A549 (cell line): ENCODE results near the gene FHIT. TPM values are rescaled to one million over a fixed set of nuclear protein-coding genes. Genes with fewer than 3 reads are reported as not detected.

Experiments
- ATAC-seq, 2 experiments: fragments of 200-7000 bp in 1 of 2; fragments of >200 bp in 1 of 2; cut with Nextera tagmentation in 1 of 2; cut with Tn5 transposase in 1 of 2; 3 replicates each; pipeline versions ENCODE4 v1.8.0 to v1.9.1; 2018 to 2020; ENCODE audit warnings: mild to moderate bottlenecking in 1 of 2, moderate library complexity in 1 of 2
- CTCF ChIA-PET: fragments of 300-600 bp; sonication (Branson Sonifier 250); formaldehyde crosslinking; extraction: SDS; loops from one replicate; lab custom pipeline; 2021; ENCODE audit warnings: antibody characterized with exemption, inconsistent platforms; lab: Yijun Ruan, JAX
- POLR2A ChIA-PET: fragments of 350-600 bp; formaldehyde crosslinking; extraction: SDS; loops from one replicate; lab custom pipeline; 2021; ENCODE audit warnings: antibody characterized with exemption, inconsistent platforms; lab: Yijun Ruan, JAX
- DNase-seq, 2 experiments: peaks; one replicate each; pipeline versions ENCODE4 v3.0.0 to v3.0.0-alpha.2; 2011 to 2016; ENCODE audit warnings: low read depth in 1 of 2, low spot score in 1 of 2
- FAIRE-seq: peaks from 2 replicates; lab custom pipeline; 2011; peaks lifted over from hg19 to GRCh38; lab: Jason Lieb, UNC
- H3K27ac ChIP-seq, 2 experiments: fragments of >200 bp; sonication (Bioruptor Twin); formaldehyde crosslinking; 3 replicates each; pipeline ENCODE4 v1.5.1; 2016 to 2017
- H3K4me1 ChIP-seq: fragments of >200 bp; sonication (Bioruptor Twin); formaldehyde crosslinking; 3 replicates; pipeline ENCODE4 v1.6.1; 2016
- H3K4me2 ChIP-seq: fragments of >200 bp; sonication (Bioruptor Twin); formaldehyde crosslinking; 3 replicates; pipeline ENCODE4 v1.6.1; 2016
- H3K4me3 ChIP-seq: fragments of >200 bp; sonication (Bioruptor Twin); formaldehyde crosslinking; 3 replicates; pipeline ENCODE4 v1.5.1; 2016
- H3K9me3 ChIP-seq: fragments of >200 bp; sonication (Bioruptor Twin); formaldehyde crosslinking; 3 replicates; pipeline ENCODE4 v1.6.1; 2016
- CBX2 ChIP-seq: fragments of 200-600 bp; sonication (generic); IDR thresholded peaks from 2 replicates; pipeline ENCODE4 v1.6.1; 2016; ENCODE audit warnings: low read depth, mild to moderate bottlenecking, borderline replicate concordance
- CEBPB ChIP-seq, 2 experiments: fragments of >200 bp in 1 of 2; sonication (Bioruptor Twin) in 1 of 2; formaldehyde crosslinking in 1 of 2; IDR thresholded peaks; 2 replicates each; pipeline ENCODE4 v1.6.1; 2012 to 2016
- EHF ChIP-seq: fragments of 250-450 bp; sonication (Bioruptor Pico); IDR thresholded peaks from 2 replicates; pipeline ENCODE4 v1.5.0; 2020; ENCODE audit warnings: mild to moderate bottlenecking
- EHMT2 ChIP-seq: fragments of 200-600 bp; sonication (generic); IDR thresholded peaks from 2 replicates; pipeline ENCODE4 v1.6.1; 2016; ENCODE audit warnings: antibody characterized with exemption, low read depth, mild to moderate bottlenecking, moderate library complexity
- EP300 ChIP-seq, 2 experiments: fragments of >200 bp; sonication (Bioruptor Twin); formaldehyde crosslinking; IDR thresholded peaks; 2 replicates in 1 of 2; 3 replicates in 1 of 2; pipeline ENCODE4 v1.6.1; 2016 to 2017
- ESRRA ChIP-seq: fragments of 150-350 bp; IDR thresholded peaks from 2 replicates; pipeline ENCODE4 v1.6.1; 2014; ENCODE audit warnings: mild to moderate bottlenecking, low read length, borderline replicate concordance
- GATA3 ChIP-seq: IDR thresholded peaks from 2 replicates; pipeline ENCODE4 v1.6.1; 2012; ENCODE audit warnings: borderline replicate concordance
- JUN ChIP-seq, 2 experiments: fragments of >200 bp; sonication (Bioruptor Twin); formaldehyde crosslinking; IDR thresholded peaks; 2 replicates in 1 of 2; 3 replicates in 1 of 2; pipeline ENCODE4 v1.6.1; 2016 to 2017
- KDM5A ChIP-seq: fragments of 200-600 bp; sonication (generic); IDR thresholded peaks from 2 replicates; pipeline ENCODE4 v1.6.1; 2016; ENCODE audit warnings: antibody characterized with exemption, mild to moderate bottlenecking
- MAZ ChIP-seq: fragments of 150-350 bp; IDR thresholded peaks from 2 replicates; pipeline ENCODE4 v1.6.1; 2014; ENCODE audit warnings: antibody characterized with exemption, low read depth, low read length, borderline replicate concordance
- NR3C1 ChIP-seq: fragments of >200 bp; sonication (Bioruptor Twin); formaldehyde crosslinking; IDR thresholded peaks from 3 replicates; pipeline ENCODE4 v1.6.1; 2017
- POLR2AphosphoS2 ChIP-seq: conservative IDR thresholded peaks from 2 replicates; pipeline ENCODE4 v1.6.1; 2012; ENCODE audit warnings: low read length, improper control_type of control experiment, inconsistent platforms
- RAD21 ChIP-seq, 2 experiments: fragments of >200 bp in 1 of 2; sonication (Bioruptor Twin) in 1 of 2; formaldehyde crosslinking in 1 of 2; IDR thresholded peaks in 1 of 2; conservative IDR thresholded peaks in 1 of 2; 2 replicates in 1 of 2; 3 replicates in 1 of 2; pipeline ENCODE4 v1.6.1; 2012 to 2018; ENCODE audit warnings: inconsistent platforms in 1 of 2
- RFX5 ChIP-seq: fragments of 450-650 bp; IDR thresholded peaks from 2 replicates; pipeline ENCODE4 v1.7.1; 2014; ENCODE audit warnings: antibody characterized with exemption, mild to moderate bottlenecking, moderate library complexity
- RNF2 ChIP-seq: fragments of 200-600 bp; sonication (generic); IDR thresholded peaks from 2 replicates; pipeline ENCODE4 v1.6.1; 2016; ENCODE audit warnings: low read depth, mild to moderate bottlenecking, antibody characterized with exemption, moderate library complexity, borderline replicate concordance
- TP53 ChIP-seq: fragments of 250-450 bp; sonication (Bioruptor Pico); IDR thresholded peaks from 2 replicates; pipeline ENCODE4 v1.5.0; 2021; ENCODE audit warnings: mild to moderate bottlenecking, moderate library complexity
- ZC3H11A ChIP-seq: fragments of 450-650 bp; IDR thresholded peaks from 2 replicates; pipeline ENCODE4 v1.6.1; 2014; ENCODE audit warnings: antibody characterized with exemption, mild to moderate bottlenecking
- WGBS: methylation state at CpG from one replicate; pipeline ENCODE4 v1.1.6; 2017; ENCODE audit errors: missing lambda C conversion rate; 5-methylcytosine and 5-hydroxymethylcytosine counted together
- polyA plus RNA-seq, 4 experiments: library from polyadenylated mRNA; depleted of rRNA in 3 of 4; stranded (reverse); fragments of >200 nt; fragmentation: RNase III in 1 of 4; extraction: RNeasy Plus Mini Kit Qiagen cat#74134 plus additional on column Dnase treatment in 1 of 4; gene quantifications; 2 replicates in 3 of 4; 3 replicates in 1 of 4; pipeline ENCODE4 v1.2.3, GENCODE V29; 2011 to 2017
- TF ChIP-seq, protein P1 (sequence below): fragments of 200-600 bp; sonication (generic); IDR thresholded peaks from 2 replicates; pipeline ENCODE4 v1.6.1; 2016; ENCODE audit warnings: antibody characterized with exemption, mild to moderate bottlenecking, moderate library complexity
- TF ChIP-seq, protein P2 (sequence below): fragments of 250-450 bp; sonication (Bioruptor Pico); IDR thresholded peaks from 2 replicates; pipeline ENCODE4 v1.5.0; 2020; ENCODE audit warnings: low read depth, mild to moderate bottlenecking, moderate library complexity
- TF ChIP-seq, protein P3 (sequence below): fragments of 450-650 bp; IDR thresholded peaks from 2 replicates; pipeline ENCODE4 v1.6.1; 2014; ENCODE audit warnings: antibody characterized with exemption
- TF ChIP-seq, protein P4 (sequence below): IDR thresholded peaks from 2 replicates; pipeline ENCODE4 v1.6.1; 2012
- TF ChIP-seq, protein P5 (sequence below): IDR thresholded peaks from 2 replicates; pipeline ENCODE4 v1.6.1; 2012; ENCODE audit warnings: low read depth, borderline replicate concordance
- TF ChIP-seq, protein P6 (sequence below): fragments of >200 bp; sonication (Bioruptor Twin); formaldehyde crosslinking; IDR thresholded peaks from 3 replicates; pipeline ENCODE4 v1.5.1; 2016
- TF ChIP-seq, protein P7 (sequence below): fragments of >200 bp; sonication (Bioruptor Twin); formaldehyde crosslinking; IDR thresholded peaks from 3 replicates; pipeline ENCODE4 v1.6.1; 2016

FHIT gene
- polyA plus RNA-seq, 2 of the 4 experiments (the other 2 are of a cell fraction): 0.76 to 0.92 TPM

DNA sequence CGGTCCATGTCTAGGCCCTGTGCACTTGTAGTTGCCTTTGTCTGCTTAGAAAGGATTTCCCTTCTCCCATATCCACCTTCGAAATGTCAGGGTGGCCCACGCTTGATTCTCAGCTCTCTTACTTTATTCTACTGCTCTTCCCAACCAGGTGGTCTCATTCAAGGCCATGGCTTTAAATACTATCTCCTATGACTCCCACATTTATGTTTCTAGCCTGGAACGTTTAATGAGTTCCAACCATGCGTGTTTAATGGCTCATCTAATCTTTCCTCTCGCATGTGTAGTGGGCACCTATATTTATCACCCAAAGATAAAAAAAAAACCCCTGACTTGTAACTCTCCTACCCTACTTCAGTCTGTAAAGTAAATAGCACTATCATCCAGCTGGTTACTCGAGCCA is 1474.2 kb downstream of the FHIT start:
- H3K4me1 ChIP-seq: peaks cover 2% of the 10 kb centered on the region
- ATAC-seq (no peak), FAIRE-seq (no peak)
- H3K27ac ChIP-seq: no peak overlapping the region
- POLR2A ChIA-PET: no interaction called here
- H3K4me2 ChIP-seq: no peak overlapping the region
- no peak for TF ChIP-seq NR3C1
- TF ChIP-seq POLR2AphosphoS2: no peak
- TF ChIP-seq, protein P1, sequence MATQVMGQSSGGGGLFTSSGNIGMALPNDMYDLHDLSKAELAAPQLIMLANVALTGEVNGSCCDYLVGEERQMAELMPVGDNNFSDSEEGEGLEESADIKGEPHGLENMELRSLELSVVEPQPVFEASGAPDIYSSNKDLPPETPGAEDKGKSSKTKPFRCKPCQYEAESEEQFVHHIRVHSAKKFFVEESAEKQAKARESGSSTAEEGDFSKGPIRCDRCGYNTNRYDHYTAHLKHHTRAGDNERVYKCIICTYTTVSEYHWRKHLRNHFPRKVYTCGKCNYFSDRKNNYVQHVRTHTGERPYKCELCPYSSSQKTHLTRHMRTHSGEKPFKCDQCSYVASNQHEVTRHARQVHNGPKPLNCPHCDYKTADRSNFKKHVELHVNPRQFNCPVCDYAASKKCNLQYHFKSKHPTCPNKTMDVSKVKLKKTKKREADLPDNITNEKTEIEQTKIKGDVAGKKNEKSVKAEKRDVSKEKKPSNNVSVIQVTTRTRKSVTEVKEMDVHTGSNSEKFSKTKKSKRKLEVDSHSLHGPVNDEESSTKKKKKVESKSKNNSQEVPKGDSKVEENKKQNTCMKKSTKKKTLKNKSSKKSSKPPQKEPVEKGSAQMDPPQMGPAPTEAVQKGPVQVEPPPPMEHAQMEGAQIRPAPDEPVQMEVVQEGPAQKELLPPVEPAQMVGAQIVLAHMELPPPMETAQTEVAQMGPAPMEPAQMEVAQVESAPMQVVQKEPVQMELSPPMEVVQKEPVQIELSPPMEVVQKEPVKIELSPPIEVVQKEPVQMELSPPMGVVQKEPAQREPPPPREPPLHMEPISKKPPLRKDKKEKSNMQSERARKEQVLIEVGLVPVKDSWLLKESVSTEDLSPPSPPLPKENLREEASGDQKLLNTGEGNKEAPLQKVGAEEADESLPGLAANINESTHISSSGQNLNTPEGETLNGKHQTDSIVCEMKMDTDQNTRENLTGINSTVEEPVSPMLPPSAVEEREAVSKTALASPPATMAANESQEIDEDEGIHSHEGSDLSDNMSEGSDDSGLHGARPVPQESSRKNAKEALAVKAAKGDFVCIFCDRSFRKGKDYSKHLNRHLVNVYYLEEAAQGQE: no peak
- TF ChIP-seq, protein P2, sequence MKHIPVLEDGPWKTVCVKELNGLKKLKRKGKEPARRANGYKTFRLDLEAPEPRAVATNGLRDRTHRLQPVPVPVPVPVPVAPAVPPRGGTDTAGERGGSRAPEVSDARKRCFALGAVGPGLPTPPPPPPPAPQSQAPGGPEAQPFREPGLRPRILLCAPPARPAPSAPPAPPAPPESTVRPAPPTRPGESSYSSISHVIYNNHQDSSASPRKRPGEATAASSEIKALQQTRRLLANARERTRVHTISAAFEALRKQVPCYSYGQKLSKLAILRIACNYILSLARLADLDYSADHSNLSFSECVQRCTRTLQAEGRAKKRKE (CRISPR knock-in tag): no peak
- TF ChIP-seq MAZ: no peak
- TF ChIP-seq, protein P3, sequence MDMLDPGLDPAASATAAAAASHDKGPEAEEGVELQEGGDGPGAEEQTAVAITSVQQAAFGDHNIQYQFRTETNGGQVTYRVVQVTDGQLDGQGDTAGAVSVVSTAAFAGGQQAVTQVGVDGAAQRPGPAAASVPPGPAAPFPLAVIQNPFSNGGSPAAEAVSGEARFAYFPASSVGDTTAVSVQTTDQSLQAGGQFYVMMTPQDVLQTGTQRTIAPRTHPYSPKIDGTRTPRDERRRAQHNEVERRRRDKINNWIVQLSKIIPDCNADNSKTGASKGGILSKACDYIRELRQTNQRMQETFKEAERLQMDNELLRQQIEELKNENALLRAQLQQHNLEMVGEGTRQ: no peak
- no peak for TF ChIP-seq RNF2
- TF ChIP-seq, protein P4, sequence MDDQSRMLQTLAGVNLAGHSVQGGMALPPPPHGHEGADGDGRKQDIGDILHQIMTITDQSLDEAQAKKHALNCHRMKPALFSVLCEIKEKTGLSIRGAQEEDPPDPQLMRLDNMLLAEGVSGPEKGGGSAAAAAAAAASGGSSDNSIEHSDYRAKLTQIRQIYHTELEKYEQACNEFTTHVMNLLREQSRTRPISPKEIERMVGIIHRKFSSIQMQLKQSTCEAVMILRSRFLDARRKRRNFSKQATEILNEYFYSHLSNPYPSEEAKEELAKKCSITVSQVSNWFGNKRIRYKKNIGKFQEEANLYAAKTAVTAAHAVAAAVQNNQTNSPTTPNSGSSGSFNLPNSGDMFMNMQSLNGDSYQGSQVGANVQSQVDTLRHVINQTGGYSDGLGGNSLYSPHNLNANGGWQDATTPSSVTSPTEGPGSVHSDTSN: no peak
- TF ChIP-seq, protein P5, sequence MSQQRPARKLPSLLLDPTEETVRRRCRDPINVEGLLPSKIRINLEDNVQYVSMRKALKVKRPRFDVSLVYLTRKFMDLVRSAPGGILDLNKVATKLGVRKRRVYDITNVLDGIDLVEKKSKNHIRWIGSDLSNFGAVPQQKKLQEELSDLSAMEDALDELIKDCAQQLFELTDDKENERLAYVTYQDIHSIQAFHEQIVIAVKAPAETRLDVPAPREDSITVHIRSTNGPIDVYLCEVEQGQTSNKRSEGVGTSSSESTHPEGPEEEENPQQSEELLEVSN: no peak
- TF ChIP-seq JUN (IDR thresholded peaks at IDR 0.05): no peak
- TF ChIP-seq, protein P6, sequence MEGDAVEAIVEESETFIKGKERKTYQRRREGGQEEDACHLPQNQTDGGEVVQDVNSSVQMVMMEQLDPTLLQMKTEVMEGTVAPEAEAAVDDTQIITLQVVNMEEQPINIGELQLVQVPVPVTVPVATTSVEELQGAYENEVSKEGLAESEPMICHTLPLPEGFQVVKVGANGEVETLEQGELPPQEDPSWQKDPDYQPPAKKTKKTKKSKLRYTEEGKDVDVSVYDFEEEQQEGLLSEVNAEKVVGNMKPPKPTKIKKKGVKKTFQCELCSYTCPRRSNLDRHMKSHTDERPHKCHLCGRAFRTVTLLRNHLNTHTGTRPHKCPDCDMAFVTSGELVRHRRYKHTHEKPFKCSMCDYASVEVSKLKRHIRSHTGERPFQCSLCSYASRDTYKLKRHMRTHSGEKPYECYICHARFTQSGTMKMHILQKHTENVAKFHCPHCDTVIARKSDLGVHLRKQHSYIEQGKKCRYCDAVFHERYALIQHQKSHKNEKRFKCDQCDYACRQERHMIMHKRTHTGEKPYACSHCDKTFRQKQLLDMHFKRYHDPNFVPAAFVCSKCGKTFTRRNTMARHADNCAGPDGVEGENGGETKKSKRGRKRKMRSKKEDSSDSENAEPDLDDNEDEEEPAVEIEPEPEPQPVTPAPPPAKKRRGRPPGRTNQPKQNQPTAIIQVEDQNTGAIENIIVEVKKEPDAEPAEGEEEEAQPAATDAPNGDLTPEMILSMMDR: no peak
- no peak for TF ChIP-seq EHF (CRISPR knock-in tag)
- TF ChIP-seq, all 56 proteins: peak for 0
- Histone ChIP-seq H3K4me3 (no peak overlapping the region), H3K9me3 (no peaks in the 10 kb centered on the region)
- WGBS: 72% methylated on average over 7 of the region's 7 CpGs
- CTCF ChIA-PET: no interaction called here
- no peak for DNase-seq

DNA sequence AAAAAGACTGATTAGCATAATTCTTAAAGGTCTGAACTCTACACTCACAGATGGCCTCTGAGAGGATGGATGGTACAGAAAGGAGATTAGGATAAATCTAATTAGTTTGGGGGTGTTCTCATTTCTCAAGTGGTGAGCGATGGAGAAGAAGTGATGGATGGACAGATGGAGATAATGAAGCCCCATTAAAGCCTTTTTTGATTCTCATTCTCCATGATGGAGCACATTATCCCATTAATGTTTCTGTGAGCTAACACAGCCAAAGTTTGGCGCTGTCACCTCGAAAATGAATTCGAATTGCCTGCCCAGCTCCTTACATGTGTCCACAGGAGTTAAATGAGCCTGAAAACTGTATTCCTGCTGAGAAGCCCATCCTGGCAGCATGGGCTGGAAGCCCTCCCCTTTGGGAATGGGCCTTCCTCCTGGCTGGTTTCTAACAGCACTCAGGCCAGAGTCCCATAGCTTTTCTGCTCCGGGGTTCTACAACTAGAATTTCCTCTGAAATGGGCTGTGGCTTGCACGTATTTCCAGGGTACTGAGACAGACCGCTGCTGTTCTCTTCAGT is 1475.4 kb downstream of the FHIT start:
- FAIRE-seq (no peak), ATAC-seq (no peak), DNase-seq (no peak)
- 54% methylated on average over 7 of the region's 7 CpGs for WGBS
- ChIA-PET POLR2A (no interaction called here), CTCF (interaction anchor here (0.8 kb wide), 1 partner anchor 200 kb away, joined by 3 read pairs; no protein-coding TSS in a partner anchor)
- Histone ChIP-seq H3K4me3 (no peak overlapping the region), H3K9me3 (no peaks in the 10 kb centered on the region), H3K27ac (no peak overlapping the region), H3K4me1 (peaks cover 11% of the 10 kb centered on the region), H3K4me2 (no peak overlapping the region)
- TF ChIP-seq EP300 (IDR thresholded peaks at IDR 0.05) (no peak), ESRRA (no peak), CBX2 (no peak), RFX5 (no peak), KDM5A (no peak), RNF2 (no peak), EHMT2 (no peak), TP53 (CRISPR knock-in tag) (no peak), ZC3H11A (no peak), CEBPB (IDR thresholded peaks at IDR 0.05) (no peak), GATA3 (no peak), RAD21 (conservative IDR thresholded peaks at IDR 0.05 in 1 of 2, IDR thresholded peaks at IDR 0.05 in 1 of 2) (no peak)
- TF ChIP-seq, protein P7, sequence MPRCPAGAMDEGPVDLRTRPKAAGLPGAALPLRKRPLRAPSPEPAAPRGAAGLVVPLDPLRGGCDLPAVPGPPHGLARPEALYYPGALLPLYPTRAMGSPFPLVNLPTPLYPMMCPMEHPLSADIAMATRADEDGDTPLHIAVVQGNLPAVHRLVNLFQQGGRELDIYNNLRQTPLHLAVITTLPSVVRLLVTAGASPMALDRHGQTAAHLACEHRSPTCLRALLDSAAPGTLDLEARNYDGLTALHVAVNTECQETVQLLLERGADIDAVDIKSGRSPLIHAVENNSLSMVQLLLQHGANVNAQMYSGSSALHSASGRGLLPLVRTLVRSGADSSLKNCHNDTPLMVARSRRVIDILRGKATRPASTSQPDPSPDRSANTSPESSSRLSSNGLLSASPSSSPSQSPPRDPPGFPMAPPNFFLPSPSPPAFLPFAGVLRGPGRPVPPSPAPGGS: no peak
- TF ChIP-seq, protein P5: no peak
- TF ChIP-seq, protein P3: no peak
